GM18868 (cell line): Measurements from ENCODE around the gene TRMT2A.
A peak's percentile ranks its signal among the peaks of the same experiment; 100 is the strongest.
"Not testable (repeated sequence)": the region's sequence is repeated elsewhere in the genome, so short reads cannot be mapped to it uniquely, and the experiment has no call there.

Source experiments
- ATAC-seq: cut with Tn5 transposase; IDR thresholded peaks from one replicate; pipeline ENCODE4 v1.9.1; 2021; ENCODE audit warnings: mild to moderate bottlenecking, moderate library complexity; ENCODE audit not compliant: unreplicated experiment

TRMT2A gene

DNA sequence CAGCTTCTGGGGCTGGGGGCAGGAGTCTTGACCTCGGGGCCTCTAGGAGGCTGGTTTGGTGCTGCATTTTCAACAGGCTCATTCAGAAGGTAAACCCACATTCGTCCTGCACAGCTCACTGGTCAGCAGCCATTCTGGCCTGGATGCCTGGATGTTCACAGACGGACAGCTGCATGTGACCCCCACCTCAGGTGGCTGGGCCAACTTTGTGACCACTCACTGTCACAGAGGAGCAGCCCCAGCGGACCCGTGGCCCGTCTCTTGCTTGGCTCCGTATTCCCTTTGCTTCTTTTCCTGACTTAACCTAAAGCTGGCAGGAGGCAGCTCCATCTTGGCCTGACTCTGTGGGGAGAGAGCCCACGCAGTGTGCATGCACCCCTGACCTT, 28.8 kb downstream of the TRMT2A start:
- ATAC-seq: no peak

- no peak for ATAC-seq
Measured at GRCh38 chr22:20087319-20088262, 29.4 kb downstream of the TRMT2A start.

DNA sequence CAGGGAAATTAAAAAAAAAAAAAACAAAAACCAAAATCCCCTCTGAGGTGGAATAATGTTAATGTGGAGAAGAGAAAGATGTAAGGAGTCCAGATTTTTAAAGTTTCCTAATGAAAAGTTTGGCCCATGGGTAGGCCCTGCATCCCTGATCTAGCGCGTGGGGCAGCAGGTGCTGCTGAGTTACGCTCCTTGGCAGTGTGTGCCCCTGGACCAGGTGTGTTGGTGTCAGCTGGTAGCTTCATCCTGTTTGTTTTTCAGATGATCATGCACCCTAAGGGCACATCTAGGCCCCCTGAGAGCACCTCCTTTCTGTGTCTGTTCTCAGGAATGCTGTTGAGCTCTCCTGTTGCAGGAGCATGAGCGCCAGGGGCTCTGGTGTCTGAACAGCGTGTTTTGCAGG, 30.3 kb downstream of the TRMT2A start:
- no peak for ATAC-seq

DNA sequence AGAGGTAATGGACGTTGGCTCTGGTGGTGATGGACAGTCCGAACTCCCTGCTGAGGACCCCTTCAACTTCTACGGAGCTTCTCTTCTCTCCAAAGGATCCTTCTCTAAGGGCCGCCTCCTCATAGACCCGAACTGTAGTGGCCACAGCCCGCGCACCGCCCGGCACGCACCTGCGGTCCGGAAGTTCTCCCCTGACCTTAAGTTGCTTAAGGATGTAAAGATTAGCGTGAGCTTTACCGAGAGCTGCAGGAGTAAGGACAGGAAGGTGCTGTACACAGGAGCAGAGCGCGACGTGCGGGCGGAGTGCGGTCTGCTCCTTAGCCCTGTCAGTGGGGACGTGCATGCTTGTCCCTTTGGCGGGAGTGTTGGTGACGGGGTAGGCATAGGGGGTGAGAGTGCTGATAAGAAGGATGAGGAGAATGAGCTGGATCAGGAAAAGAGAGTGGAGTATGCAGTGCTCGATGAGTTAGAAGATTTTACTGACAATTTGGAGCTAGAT, 30.9 kb downstream of the TRMT2A start:
- ATAC-seq: no peak

DNA sequence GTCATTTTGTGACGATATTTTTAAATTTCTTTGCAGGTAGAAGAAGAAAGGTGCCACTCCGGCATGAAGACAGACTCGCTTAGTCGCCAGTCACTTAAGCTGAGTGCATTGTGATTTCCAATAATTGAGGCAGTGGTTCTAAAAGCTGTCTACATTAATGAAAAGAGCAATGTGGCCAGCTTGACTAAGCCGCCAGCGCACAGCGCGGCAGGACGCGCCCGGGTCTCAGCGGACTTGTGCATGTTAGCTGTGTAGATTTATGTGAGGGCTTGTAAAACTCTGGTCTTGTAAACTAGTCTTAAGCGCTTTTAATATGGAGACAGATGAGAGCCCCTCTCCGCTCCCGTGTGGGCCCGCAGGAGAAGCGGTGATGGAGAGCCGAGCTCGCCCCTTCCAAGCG, 31.4 kb downstream of the TRMT2A start:
- no peak for ATAC-seq

GRCh38 chr22:20084547-20085413, 32.2 kb downstream of the TRMT2A start:
- ATAC-seq: no peak

DNA sequence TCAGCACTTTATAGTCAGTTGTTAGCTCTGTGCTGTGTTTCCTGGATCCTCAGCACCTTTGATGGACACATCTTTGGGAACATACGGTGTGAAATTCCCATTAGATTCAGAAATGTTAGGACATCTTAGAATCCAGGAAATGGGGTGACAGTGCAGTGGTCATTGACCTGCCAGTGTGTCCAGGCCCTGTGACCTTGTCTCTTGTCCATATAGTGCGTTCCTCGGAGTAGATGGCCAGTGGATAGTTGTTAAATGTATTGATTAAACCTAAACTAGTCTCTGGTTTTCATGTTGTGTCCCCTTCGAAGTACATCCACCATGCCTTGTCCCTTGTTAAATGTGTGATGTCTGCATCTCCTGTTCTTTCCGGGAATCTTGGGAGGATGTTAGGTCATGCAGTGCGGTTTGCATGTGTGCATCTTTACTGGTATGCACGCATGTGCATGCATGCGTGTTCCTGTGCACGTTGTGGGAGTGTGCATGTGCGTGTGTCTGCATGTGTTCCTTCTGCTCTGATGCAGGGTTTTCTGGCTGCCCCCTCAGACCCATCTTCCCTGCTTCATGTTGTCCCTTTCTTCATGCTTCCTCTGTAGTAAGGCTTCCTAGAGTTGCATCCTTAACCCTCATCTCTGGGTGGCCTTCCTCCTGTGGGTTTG, 33.0 kb downstream of the TRMT2A start:
- no peak for ATAC-seq

- no peak for ATAC-seq
Measured at GRCh38 chr22:20083157-20083890, 33.7 kb downstream of the TRMT2A start.

DNA sequence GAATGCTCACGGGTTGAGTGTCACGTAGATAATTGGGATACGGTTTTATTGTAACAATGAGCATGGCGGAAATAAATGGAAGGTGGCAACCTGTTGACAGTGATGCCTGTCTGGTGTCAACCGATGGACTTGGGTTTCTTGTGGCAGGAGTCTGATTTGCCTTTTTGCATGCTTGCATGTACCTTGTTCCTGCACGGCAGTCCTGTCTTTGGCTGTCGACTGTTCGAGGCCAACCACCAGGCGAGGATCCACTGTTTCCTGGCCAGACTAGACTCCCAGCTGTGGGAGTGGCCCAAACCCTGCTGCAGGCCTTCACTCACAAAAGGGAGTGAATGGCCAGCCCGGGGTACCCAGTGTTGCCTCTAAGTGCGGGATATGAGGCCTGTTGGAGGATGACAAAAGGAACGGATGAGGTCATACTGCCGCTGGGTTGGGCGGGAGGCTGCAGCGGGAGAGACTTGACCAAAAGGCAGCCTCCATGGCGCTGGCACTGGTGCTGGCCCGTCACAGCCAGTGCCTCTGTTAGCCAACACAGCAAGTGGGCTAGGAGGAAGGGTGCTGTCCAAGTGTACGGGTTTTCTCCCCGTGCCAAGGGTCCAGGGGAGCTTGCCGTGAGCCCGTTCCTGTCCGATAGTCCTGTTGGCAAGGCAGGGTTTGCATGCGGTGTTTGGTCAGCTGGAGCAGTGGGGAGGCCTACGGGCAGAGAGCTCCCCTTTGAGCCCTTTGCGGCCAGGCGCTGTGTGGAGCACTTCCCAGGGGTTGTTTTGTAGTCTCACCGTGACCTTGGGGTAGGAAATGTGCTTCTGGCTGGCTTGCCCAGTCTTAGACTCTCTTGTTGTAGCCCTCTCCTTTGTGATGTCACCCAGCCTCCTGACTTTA, 36.0 kb downstream of the TRMT2A start:
- no peak for ATAC-seq

DNA sequence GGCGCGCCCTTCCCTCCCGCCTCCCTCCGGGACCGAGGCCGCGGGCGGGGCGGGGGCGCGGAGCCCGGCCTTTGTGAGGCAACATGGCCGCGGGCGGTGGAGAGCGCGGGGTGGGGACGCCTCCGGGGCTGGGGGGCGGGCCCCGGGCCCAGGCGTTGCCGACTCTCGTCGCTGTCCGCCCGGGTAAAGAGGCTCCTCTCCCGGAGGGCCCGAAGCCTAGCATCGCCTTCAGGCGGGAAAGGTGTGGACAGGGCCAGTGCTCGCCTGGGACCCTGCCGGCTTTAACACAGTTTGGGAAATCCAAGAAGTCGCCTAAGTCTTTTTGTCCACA, 36.6 kb downstream of the TRMT2A start:
- peak; percentile 69 for ATAC-seq

DNA sequence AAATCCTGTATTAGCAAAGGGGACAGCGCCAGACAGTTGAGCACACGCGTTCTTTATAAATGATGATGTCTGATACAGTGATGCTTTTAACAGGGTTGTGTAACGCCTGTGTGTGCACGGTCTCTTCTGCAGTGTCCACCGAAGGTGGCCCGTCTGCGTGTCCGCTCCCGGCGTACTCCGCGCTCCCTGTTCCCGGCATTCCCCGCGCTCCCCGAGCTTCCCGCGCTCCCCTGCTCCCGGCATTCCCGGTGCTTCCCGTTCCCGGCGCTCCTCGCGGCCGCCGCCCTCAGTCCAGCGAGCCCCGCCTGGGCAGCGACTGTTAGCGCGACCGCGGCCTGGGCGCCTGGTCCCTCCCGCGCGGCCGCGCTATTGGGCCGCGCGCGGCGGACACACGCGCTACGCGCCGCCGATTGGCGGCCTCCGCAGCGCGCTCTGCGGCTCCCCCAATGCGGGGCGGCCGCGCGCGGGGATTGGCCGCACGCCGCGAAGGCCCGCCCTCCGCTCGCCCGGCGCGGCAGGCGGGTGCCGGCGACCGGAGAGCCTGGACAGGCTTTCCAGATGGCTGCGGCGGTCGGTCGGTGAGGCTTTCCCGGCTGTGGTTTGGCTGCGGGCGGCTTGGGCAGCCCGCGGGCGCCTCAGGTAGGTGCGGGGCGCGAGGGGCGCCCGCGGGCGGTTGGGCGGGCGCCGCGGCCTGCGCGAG, 37.1 kb downstream of the TRMT2A start, which contains the start of gene DGCR8:
Gene DGCR8, plus strand, starts transcription at position 497 of the 700 bp plus-strand sequence. CDS start 5,723 bp downstream, outside the sequence.
- ATAC-seq: peak; percentile 80

- no peak for ATAC-seq
Measured at GRCh38 chr22:20076627-20077172, 40.3 kb downstream of the TRMT2A start.

GRCh38 chr22:20071524-20071972, 45.5 kb downstream of the TRMT2A start:
- ATAC-seq: no peak

GRCh38 chr22:20069331-20070042, 47.5 kb downstream of the TRMT2A start:
- ATAC-seq: no peak

DNA sequence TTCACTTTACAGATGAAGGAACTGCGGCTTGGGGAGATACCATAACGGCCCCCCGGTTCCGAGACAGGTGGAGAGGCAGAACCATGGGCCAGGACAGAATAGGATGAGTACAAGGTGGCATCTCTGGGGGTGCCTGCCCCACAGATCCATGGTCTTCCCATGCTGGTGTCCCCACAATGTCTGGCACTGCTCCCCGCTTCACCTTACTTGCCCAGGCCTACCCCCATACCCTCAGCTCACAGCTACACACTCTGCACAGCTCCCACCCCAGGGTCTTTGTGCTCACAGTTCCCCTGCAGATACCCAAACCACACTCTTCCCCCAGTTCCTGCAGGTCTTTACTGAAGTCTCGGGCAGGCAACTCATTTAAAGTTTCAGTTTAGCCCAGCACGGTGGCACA, 48.4 kb downstream of the TRMT2A start:
- ATAC-seq: no peak

- not testable (repeated sequence) for ATAC-seq
Measured at GRCh38 chr22:20067384-20067682, 49.7 kb downstream of the TRMT2A start.

- no peak for ATAC-seq
Measured at GRCh38 chr22:20066617-20067383, 50.2 kb downstream of the TRMT2A start.
